Activated CD8-positive, alpha-beta T cell treated with anti-CD3 and anti-CD28 coated beads, Interleukin-2, amount 10 ng/mL, durations not matched to agents 7 days and 5 days (primary cell): ENCODE measurements around the gene TCF3. TPM values are rescaled to one million over a fixed set of nuclear protein-coding genes. Genes with fewer than 3 reads are reported as not detected.

Experiments
- ATAC-seq: fragments of 150-1000 bp; cut with Tn5 transposase; one replicate; pipeline ENCODE4 v1.10.0; 2021; ENCODE audit warnings: moderate library complexity
- CTCF ChIA-PET: fragments of 350-600 bp; sonication (Branson Sonifier 250); formaldehyde crosslinking; loops from one replicate; lab custom pipeline; 2021; ENCODE audit warnings: antibody characterized with exemption; lab: Charles Lee
- POLR2A ChIA-PET: fragments of 350-600 bp; sonication (Branson Sonifier 250); formaldehyde crosslinking; loops from one replicate; lab custom pipeline; 2021; ENCODE audit warnings: antibody characterized with exemption; lab: Charles Lee
- DNase-seq: peaks from one replicate; pipeline ENCODE4 v3.0.0-alpha.2; 2020
- H3K27ac Mint-ChIP-seq: one replicate; pipeline ENCODE4 v1.8.0; 2021; ENCODE audit warnings: mild to moderate bottlenecking, mixed read lengths
- H3K27me3 Mint-ChIP-seq: one replicate; pipeline ENCODE4 v1.8.0; 2021; ENCODE audit warnings: low read depth, mixed read lengths
- H3K36me3 Mint-ChIP-seq: one replicate; pipeline ENCODE4 v1.8.0; 2021; ENCODE audit warnings: low read depth, mixed read lengths
- H3K4me1 Mint-ChIP-seq: one replicate; pipeline ENCODE4 v1.8.0; 2021; ENCODE audit warnings: low read depth, mixed read lengths
- H3K4me3 Mint-ChIP-seq: one replicate; pipeline ENCODE4 v1.8.0; 2021; ENCODE audit warnings: mild to moderate bottlenecking, mixed read lengths
- H3K9me3 Mint-ChIP-seq: one replicate; pipeline ENCODE4 v1.8.0; 2022; ENCODE audit warnings: mixed read lengths; ENCODE audit not compliant: insufficient read depth
- total RNA-seq, 2 experiments: library from RNA; stranded (reverse); gene quantifications; one replicate each; pipeline ENCODE4 v1.2.3, GENCODE V29; 2021

The TCF3 gene
- total RNA-seq, 2 experiments from 2014 or later = 130 to 137 TPM

DNA sequence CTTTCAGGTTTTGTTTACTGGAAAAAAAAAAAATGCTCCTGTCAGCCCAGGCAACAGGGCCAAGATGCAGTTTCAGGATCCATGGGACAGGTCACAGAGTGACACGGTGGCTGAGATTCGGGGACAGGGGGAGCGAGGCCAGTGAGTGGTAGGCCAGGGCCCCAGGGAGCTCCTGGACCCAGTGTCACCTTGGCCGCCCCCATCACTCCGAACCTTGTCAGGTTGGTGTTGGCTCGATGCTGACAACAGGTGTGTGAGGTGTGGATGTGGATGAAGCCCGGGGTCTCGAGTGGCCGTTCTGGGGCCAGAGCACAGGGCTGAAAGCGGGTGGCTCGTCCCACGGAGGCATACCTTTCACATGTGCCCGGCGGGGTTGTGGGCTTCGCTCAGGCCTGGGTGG lies 41.1 kb downstream of the TCF3 start:
- Mint-ChIP-seq H3K4me1 (peaks cover 55% of the 10 kb centered on the region), H3K27ac (no peak overlapping the region), H3K9me3 (no peaks in the 10 kb centered on the region), H3K36me3 (peaks cover 38% of the 10 kb centered on the region), H3K27me3 (no peaks in the 10 kb centered on the region), H3K4me3 (no peak overlapping the region)
- no peak for DNase-seq
- POLR2A ChIA-PET = no interaction called here
- CTCF ChIA-PET = no interaction called here
- no peak for ATAC-seq

DNA sequence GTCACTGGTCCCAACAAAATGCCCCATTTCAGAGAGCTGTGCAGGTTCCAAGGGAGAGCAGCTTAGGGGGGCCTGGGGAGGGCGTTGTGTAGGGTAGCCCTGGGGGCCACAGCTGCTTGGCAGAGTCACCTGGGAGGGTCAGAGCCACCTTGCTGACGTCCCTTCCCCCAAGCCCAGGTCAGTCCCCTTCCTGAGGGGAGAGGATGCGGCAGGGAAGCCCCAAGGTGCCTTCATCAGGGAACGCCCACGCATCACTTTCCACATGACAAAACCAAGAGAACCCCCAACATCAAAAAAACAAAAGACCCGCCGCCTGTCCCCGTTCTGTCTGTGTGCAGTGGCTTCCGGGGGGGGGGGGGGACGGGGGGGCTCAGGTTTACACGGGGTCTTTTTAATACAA lies 41.8 kb downstream of the TCF3 start:
- ATAC-seq (no peak), DNase-seq (no peak)
- H3K9me3 Mint-ChIP-seq = no peaks in the 10 kb centered on the region
- peak overlapping the region; percentile 46 for H3K27ac Mint-ChIP-seq
- H3K27me3 Mint-ChIP-seq = no peaks in the 10 kb centered on the region
- H3K36me3 Mint-ChIP-seq = peaks cover 33% of the 10 kb centered on the region
- peaks cover 58% of the 10 kb centered on the region for H3K4me1 Mint-ChIP-seq
- ChIA-PET POLR2A (no interaction called here), CTCF (interaction anchor here (1.6 kb wide), 1 partner anchor 216 kb away, joined by 3 read pairs; no protein-coding TSS in a partner anchor)
- H3K4me3 Mint-ChIP-seq = no peak overlapping the region

DNA sequence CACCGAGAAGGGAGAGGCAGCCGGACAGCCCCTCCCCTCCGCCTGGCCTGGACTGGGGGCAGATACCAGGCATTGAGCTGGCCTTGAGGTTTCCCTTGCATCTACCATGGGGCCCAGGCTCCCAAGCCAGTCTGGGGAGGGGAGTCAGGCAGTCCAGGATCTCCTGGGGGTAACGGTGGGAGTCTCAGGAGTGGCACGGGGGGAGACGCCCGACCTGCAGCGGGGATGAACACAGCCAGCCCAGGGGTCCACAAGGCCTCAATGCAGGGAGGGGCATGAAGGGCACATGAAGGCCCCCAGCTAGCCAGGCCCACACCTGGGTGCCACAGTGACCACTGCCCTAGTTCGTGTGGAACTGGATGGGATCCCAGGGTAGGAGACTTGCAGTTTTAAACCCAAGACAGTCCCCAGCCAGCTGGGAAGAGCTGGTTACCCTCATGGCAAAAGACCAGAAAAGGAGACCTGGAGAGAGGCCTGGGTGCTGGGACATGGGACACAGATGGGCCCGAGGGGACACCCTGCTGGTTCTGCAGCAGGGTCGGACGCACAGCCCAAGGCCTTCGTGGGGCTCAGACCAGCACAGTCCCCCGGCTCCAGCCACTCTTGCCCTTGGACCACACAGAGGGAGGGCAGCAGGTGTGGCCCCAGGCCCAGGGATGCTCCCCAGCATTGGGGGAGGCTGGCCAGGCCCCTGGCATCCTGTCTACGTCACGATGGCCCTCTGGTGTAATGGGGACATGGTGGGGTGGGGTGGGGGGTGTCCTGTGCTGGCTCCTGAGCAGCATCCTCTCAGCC lies 42.5 kb downstream of the TCF3 start:
- peak overlapping the region; percentile 37 for H3K27ac Mint-ChIP-seq
- POLR2A ChIA-PET = no interaction called here

DNA sequence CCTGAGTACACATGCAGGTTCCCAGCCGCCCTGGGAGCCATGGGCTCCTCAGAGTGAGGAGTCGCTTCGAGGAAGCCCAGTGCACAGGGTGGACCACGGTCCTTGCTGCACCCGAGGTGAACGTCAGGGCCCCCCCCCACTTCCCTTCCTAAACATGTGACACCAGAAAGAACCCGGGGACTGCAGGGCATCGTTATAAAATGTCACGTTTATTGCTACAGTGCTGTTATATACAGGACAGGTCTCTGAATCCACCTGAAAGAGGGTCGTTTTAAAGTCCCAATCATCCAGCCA lies 43.4 kb downstream of the TCF3 start:
- Mint-ChIP-seq H3K4me3 (no peak overlapping the region), H3K27me3 (no peaks in the 10 kb centered on the region), H3K4me1 (peaks cover 61% of the 10 kb centered on the region), H3K9me3 (no peaks in the 10 kb centered on the region), H3K27ac (no peak overlapping the region), H3K36me3 (peaks cover 24% of the 10 kb centered on the region)
- DNase-seq (peak; percentile 37), ATAC-seq (no peak)
- ChIA-PET CTCF (interaction anchor here (1.3 kb wide), 1 partner anchor 63 kb away, joined by 3 read pairs; no protein-coding TSS in a partner anchor), POLR2A (no interaction called here)

More for the DNA sequence above, 42.5 kb downstream of the TCF3 start:
- CTCF ChIA-PET = interaction anchor here (1.6 kb wide), 1 partner anchor 216 kb away, joined by 3 read pairs; no protein-coding TSS in a partner anchor
- H3K27me3 Mint-ChIP-seq = no peaks in the 10 kb centered on the region
- H3K4me1 Mint-ChIP-seq = peaks cover 57% of the 10 kb centered on the region
- DNase-seq (no peak), ATAC-seq (no peak)
- no peaks in the 10 kb centered on the region for H3K9me3 Mint-ChIP-seq
- H3K4me3 Mint-ChIP-seq = no peak overlapping the region
- peaks cover 30% of the 10 kb centered on the region for H3K36me3 Mint-ChIP-seq

DNA sequence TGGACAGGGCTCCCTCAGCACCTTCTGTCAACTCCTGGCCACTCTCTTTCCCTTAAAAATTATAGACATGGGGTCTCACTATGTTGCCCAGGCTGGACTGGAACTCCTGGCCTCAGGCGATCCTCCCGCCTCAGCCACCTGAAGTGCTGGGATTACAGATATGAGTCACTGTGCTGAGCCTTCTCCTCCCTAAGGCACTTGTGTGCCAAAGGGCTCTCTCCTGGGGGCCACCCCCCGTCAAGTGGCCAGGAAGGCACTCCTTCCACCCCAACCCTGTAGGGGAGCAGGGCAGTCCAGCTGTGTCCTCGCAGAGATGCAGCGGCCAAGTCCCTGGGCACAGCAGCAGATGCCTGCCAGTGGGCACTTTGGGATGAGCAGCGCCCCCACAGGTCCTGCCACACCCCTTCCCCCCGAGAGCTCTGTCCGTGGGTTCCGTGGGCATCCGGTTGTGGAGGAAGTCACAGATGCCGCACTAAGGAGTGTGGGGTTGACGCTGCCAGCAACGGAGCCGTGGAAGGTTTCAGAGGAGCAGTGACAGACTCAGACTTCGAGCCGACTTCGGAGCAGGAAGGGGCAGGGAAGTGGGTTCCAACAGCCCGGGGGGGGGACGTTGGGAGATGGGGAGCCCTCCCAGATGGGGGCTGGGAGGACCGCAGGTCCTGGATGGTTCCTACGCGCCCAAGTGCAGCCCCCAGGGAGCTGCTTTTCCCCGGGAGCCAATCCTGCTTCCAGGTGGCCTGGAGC lies 43.9 kb downstream of the TCF3 start:
- POLR2A ChIA-PET = no interaction called here
- Mint-ChIP-seq H3K9me3 (no peaks in the 10 kb centered on the region), H3K27me3 (no peaks in the 10 kb centered on the region), H3K27ac (peak overlapping the region; percentile 61), H3K4me1 (peaks cover 61% of the 10 kb centered on the region), H3K36me3 (peaks cover 24% of the 10 kb centered on the region), H3K4me3 (peak overlapping the region; percentile 36)
- DNase-seq = peak; percentile 54
- CTCF ChIA-PET = interaction anchor here (1.2 to 1.4 kb wide), 3 partner anchors 62 to 158 kb away, joined by 3 to 4 read pairs (median 3); no protein-coding TSS in a partner anchor
- no peak for ATAC-seq

DNA sequence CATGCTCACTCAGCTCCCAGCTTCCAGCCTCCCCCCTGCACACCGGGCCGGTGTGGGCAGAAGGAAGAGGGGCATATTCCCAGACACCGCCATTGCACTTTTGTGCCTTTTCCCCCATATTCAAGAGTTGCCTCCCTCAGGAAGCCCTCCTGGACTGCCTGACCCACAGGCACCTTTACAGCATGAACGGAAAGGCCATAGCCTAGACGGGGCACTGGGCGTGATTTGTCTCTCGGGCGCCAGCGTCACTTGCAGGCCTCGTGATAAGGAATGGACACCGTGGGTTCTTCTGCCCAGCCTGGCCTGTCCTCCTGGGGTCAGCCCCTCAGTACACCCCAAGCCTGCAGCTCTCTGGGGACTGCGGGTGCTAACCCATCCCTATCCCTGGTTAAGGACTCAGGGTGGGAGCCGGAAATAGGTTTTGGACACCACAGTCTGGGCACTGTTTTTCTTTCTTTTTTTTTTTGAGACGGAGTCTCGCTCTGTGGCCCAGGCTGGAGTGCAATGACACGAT lies 46.2 kb downstream of the TCF3 start:
- Mint-ChIP-seq H3K9me3 (no peaks in the 10 kb centered on the region), H3K4me1 (peaks cover 62% of the 10 kb centered on the region), H3K27ac (peak overlapping the region; percentile 96), H3K4me3 (peak overlapping the region; percentile 81), H3K36me3 (peaks cover 21% of the 10 kb centered on the region), H3K27me3 (no peaks in the 10 kb centered on the region)
- ChIA-PET POLR2A (interaction anchor here (0.6 to 1.8 kb wide), 8 partner anchors 13 to 72 kb away, joined by 3 to 6 read pairs (median 4); partner anchors contain the start of gene MBD3), CTCF (interaction anchor here (1.1 to 3.9 kb wide), 3 partner anchors 11 to 65 kb away, joined by 3 to 18 read pairs (median 16); partner anchors contain the start of gene TCF3)
- no peak for ATAC-seq
- no peak for DNase-seq

DNA sequence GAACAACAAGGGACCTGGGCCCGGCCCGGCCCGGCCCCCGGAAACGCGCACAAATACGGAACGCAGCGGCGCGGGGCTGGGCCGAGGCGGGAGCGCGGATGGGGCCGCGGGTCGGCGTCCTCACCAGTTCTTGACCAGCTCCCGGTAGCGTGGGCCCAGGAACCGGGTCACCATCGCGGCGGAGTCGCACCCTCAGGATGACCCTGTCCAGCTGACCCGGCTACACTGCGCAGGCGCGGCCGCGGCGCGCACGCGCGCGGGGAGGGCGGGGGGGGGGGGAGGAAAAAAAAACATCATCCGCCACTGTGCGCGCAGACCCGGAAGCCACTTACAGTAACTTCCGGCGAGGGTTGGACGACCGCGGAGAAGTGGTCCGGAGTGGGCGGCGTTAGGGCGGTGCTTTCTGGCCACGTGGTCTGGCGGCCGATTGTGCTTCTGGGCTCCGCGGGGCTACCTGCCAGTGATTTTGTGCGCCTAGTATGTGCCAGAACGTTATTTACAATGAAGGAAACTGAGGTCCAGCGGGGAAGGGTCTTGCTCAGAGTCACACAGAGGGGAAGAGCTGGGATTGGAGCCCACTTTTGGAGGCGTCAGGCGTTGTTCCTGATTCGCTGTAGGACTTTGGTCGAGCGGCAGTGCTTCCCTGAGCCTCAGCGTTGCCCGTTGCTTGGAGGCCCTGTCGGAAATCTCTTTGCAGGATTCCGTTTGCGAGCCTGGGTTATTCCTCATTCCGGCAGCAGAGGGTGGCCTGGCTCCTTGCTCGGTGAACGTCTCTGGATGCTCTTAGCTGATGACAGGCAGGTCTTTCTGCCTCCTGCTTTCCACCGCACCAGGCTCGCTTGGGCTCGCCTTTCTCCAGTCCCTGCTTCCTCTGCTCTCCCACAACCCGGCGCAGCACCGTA lies 46.9 kb downstream of the TCF3 start, which contains the start of gene UQCR11:
UQCR11 (minus strand) TSS at position 227 of the 902 bp plus-strand sequence; CDS start at position 174, 53 bp downstream.
- Mint-ChIP-seq H3K27ac (peak within 1 kb of the TSS; percentile 96), H3K9me3 (no peaks in the 10 kb centered on the region), H3K4me3 (peak within 1 kb of the TSS; percentile 81), H3K36me3 (peaks cover 20% of the 10 kb centered on the region), H3K27me3 (no peaks in the 10 kb centered on the region), H3K4me1 (peaks cover 56% of the 10 kb centered on the region)
- ChIA-PET CTCF (interaction anchor here (1.1 to 3.9 kb wide), 4 partner anchors 11 to 66 kb away, joined by 3 to 18 read pairs (median 10); partner anchors contain the start of gene TCF3), POLR2A (interaction anchor here (0.6 to 1.8 kb wide), 7 partner anchors 12 to 72 kb away, joined by 3 to 6 read pairs (median 3); partner anchors contain the start of gene MBD3)
- ATAC-seq = peak; percentile 88
- peak; percentile 96 for DNase-seq

DNA sequence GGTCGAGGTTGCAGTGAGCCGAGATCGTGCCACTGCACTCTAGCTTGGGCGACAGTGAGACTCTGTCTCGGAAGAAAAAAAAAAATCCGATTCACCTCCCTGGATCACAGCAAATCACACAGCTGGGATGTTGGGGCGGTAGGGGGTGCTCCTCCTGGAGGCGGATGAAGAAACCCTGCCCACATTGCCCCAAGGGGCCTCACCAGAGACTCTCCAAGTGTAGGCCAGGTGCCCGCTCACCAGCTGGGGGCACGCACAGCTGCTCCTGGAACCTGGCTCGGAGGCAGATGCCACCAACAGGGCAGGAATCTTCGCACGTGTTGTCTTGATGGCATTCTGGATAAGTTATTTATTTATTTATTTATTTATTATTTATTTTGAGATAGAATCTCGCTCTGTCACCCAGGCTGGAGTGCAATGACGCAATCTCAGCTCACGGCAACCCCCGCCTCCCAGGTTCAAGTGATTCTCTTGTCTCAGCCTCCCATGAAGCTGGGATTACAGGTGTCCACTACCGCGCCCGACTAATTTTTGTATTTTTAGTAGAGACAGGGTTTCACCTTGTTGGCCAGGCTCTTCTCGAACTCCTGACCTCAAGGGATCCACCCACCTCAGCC lies 50.2 kb downstream of the TCF3 start:
- no peak for ATAC-seq
- no peak for DNase-seq
- Mint-ChIP-seq H3K4me1 (peaks cover 35% of the 10 kb centered on the region), H3K9me3 (no peaks in the 10 kb centered on the region), H3K36me3 (peaks cover 24% of the 10 kb centered on the region), H3K27me3 (no peaks in the 10 kb centered on the region), H3K27ac (no peak overlapping the region), H3K4me3 (no peak overlapping the region)
- CTCF ChIA-PET = interaction anchor here (1.4 to 2.1 kb wide), 2 partner anchors 9 to 70 kb away, joined by 5 to 7 read pairs; partner anchors contain the start of gene MBD3
- POLR2A ChIA-PET = interaction anchor here (1.5 kb wide), 1 partner anchor 9 kb away, joined by 7 read pairs; the partner anchor contains the start of gene MBD3

DNA sequence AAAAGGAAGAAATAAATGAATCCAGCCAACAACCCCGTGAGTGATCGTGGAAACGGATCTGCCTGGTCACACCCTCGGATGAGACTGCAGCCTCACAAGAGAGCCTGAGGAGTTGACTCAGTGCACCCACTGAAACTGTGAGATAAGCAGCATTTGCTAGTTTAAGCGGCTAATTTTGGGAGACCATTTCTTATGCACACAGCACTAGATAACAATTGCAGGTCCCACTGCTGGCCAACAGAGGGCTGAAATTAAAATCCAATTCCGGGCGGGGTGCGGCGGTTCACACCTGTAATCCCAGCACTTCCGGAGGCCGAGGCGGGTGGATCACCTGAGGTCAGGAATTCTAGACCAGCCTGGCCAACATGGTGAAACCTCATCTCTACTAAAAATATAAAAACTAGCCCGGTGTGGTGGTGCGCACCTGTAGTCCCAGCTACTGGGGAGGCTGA lies 50.8 kb downstream of the TCF3 start:
- POLR2A ChIA-PET = interaction anchor here (1.5 kb wide), 1 partner anchor 9 kb away, joined by 7 read pairs; the partner anchor contains the start of gene MBD3
- no peaks in the 10 kb centered on the region for H3K9me3 Mint-ChIP-seq
- peaks cover 30% of the 10 kb centered on the region for H3K4me1 Mint-ChIP-seq
- H3K27me3 Mint-ChIP-seq = no peaks in the 10 kb centered on the region
- H3K27ac Mint-ChIP-seq = no peak overlapping the region
- DNase-seq = no peak
- H3K4me3 Mint-ChIP-seq = no peak overlapping the region
- ATAC-seq = no peak
- CTCF ChIA-PET = interaction anchor here (1.4 kb wide), 1 partner anchor 71 kb away, joined by 5 read pairs; no protein-coding TSS in a partner anchor
- H3K36me3 Mint-ChIP-seq = peaks cover 25% of the 10 kb centered on the region

DNA sequence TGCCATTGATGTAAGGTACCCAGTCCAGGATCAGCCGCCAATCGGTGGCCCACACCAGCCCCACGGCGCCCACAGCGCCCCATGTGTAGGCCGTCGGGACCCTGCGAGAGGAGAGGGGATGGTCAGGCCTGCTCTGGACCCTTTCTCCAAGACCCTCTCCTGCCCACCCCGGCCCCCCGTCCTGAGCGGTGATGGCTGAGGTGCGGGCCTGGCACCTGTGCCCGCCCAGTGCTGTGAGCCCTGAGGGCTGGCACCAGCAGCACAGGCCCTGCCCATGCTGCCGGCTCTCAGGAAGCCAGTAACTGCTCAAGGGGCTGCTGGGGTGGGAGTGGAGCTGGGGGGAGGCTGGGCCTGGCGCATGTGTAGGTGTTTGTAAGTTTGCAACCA lies 53.0 kb downstream of the TCF3 start:
- POLR2A ChIA-PET = no interaction called here
- H3K4me3 Mint-ChIP-seq = no peak overlapping the region
- H3K36me3 Mint-ChIP-seq = peaks cover 29% of the 10 kb centered on the region
- no peaks in the 10 kb centered on the region for H3K9me3 Mint-ChIP-seq
- CTCF ChIA-PET = no interaction called here
- DNase-seq (no peak), ATAC-seq (no peak)
- peaks cover 19% of the 10 kb centered on the region for H3K4me1 Mint-ChIP-seq
- no peaks in the 10 kb centered on the region for H3K27me3 Mint-ChIP-seq
- peak overlapping the region; percentile 43 for H3K27ac Mint-ChIP-seq
